KMS-11 (cell line): Measurements from ENCODE around the gene NUPR2.
A peak's percentile ranks its signal among the peaks of the same experiment; 100 is the strongest.
"Not testable (repeated sequence)": the region's sequence is repeated elsewhere in the genome, so short reads cannot be mapped to it uniquely, and the experiment has no call there.

Source experiments
- H2AFZ ChIP-seq: fragments of 200-600 bp; sonication (generic); 2 replicates; pipeline ENCODE4 v1.6.1; 2016; ENCODE audit warnings: antibody characterized with exemption, mixed run types, low read depth
- H3K27ac ChIP-seq: fragments of 200-600 bp; sonication (generic); 2 replicates; pipeline ENCODE4 v1.6.1; 2016; ENCODE audit warnings: mild to moderate bottlenecking, mixed run types
- H3K27me3 ChIP-seq: fragments of 200-600 bp; sonication (generic); 2 replicates; pipeline ENCODE4 v1.6.1; 2017; ENCODE audit warnings: mild to moderate bottlenecking, low read depth, mixed run types, moderate library complexity; ENCODE audit not compliant: insufficient read depth
- H3K36me3 ChIP-seq: fragments of 200-600 bp; sonication (generic); 2 replicates; pipeline ENCODE4 v1.6.1; 2017; ENCODE audit warnings: mild to moderate bottlenecking, mixed run types; ENCODE audit not compliant: insufficient read depth
- H3K4me1 ChIP-seq: fragments of 200-600 bp; sonication (generic); 2 replicates; pipeline ENCODE4 v1.6.1; 2016; ENCODE audit warnings: mild to moderate bottlenecking, low read depth, mixed run types; ENCODE audit not compliant: poor library complexity, severe bottlenecking
- H3K4me2 ChIP-seq: fragments of 200-600 bp; sonication (generic); 2 replicates; pipeline ENCODE4 v1.7.0; 2016; ENCODE audit warnings: mild to moderate bottlenecking, mixed run types
- H3K4me3 ChIP-seq: fragments of 200-600 bp; sonication (generic); IDR thresholded peaks from 2 replicates; pipeline ENCODE4 v1.6.1; 2017; ENCODE audit warnings: low read depth, low read length, mixed read lengths; ENCODE audit not compliant: insufficient read depth
- H3K79me2 ChIP-seq: fragments of 200-600 bp; sonication (generic); 2 replicates; pipeline ENCODE4 v1.6.1; 2016; ENCODE audit warnings: low read depth, mixed run types; ENCODE audit not compliant: insufficient read depth
- H3K9ac ChIP-seq: fragments of 200-600 bp; sonication (generic); 2 replicates; pipeline ENCODE4 v1.6.1; 2016; ENCODE audit warnings: mild to moderate bottlenecking, mixed run types
- H4K20me1 ChIP-seq: fragments of 200-600 bp; sonication (generic); 2 replicates; pipeline ENCODE4 v1.6.1; 2016; ENCODE audit warnings: mild to moderate bottlenecking, mixed run types; ENCODE audit not compliant: insufficient read depth
- TF ChIP-seq, protein P1 (sequence below): fragments of 200-600 bp; sonication (generic); conservative IDR thresholded peaks from 2 replicates; pipeline ENCODE4 v1.6.1; 2017; ENCODE audit warnings: low read depth, mild to moderate bottlenecking, antibody characterized with exemption, low read length, moderate library complexity, mixed read lengths

Gene NUPR2, protein sequence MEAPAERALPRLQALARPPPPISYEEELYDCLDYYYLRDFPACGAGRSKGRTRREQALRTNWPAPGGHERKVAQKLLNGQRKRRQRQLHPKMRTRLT

DNA sequence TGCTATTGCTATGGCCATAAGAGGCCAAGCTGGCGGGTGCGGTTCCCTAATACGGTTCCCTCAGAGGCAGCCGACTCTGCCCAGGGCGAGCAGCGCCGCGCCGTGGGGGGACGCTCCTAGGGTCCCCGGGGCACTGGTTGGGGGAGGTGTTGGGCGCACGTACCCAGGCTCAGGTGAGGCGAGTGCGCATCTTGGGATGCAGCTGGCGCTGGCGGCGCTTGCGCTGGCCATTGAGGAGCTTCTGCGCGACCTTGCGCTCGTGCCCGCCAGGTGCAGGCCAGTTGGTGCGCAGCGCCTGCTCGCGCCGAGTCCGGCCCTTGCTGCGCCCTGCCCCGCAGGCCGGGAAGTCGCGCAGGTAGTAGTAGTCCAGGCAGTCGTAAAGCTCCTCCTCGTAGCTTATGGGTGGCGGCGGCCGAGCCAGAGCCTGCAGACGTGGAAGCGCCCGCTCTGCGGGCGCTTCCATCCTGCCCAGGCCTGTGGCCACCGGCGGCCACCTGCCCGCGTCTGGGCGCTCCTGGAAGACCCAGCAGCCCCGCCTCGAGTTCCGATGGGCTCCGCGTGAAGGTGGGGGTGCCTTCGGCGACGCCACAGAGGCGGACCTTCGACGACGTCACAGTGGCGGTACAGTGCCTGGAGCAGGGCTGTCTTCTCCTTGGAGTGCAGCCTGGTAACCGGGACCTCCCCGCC, at the start of gene NUPR2:
NUPR2 (minus strand) TSS at position 566 of the 687 bp plus-strand sequence; CDS start at position 463, 103 bp downstream.
- no peaks in the 10 kb centered on the region for H4K20me1 ChIP-seq
- TF ChIP-seq, protein P1, sequence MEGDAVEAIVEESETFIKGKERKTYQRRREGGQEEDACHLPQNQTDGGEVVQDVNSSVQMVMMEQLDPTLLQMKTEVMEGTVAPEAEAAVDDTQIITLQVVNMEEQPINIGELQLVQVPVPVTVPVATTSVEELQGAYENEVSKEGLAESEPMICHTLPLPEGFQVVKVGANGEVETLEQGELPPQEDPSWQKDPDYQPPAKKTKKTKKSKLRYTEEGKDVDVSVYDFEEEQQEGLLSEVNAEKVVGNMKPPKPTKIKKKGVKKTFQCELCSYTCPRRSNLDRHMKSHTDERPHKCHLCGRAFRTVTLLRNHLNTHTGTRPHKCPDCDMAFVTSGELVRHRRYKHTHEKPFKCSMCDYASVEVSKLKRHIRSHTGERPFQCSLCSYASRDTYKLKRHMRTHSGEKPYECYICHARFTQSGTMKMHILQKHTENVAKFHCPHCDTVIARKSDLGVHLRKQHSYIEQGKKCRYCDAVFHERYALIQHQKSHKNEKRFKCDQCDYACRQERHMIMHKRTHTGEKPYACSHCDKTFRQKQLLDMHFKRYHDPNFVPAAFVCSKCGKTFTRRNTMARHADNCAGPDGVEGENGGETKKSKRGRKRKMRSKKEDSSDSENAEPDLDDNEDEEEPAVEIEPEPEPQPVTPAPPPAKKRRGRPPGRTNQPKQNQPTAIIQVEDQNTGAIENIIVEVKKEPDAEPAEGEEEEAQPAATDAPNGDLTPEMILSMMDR = no peak
- no peak within 1 kb of the TSS for H3K4me2 ChIP-seq
- no peak within 1 kb of the TSS for H3K4me3 ChIP-seq
- H3K9ac ChIP-seq = no peak within 1 kb of the TSS
- no peaks in the 10 kb centered on the region for H3K79me2 ChIP-seq
- H3K4me1 ChIP-seq = no peaks in the 10 kb centered on the region
- H3K36me3 ChIP-seq = no peaks in the 10 kb centered on the region
- H2AFZ ChIP-seq = no peak within 1 kb of the TSS
- no peak within 1 kb of the TSS for H3K27ac ChIP-seq
- no peaks in the 10 kb centered on the region for H3K27me3 ChIP-seq

DNA sequence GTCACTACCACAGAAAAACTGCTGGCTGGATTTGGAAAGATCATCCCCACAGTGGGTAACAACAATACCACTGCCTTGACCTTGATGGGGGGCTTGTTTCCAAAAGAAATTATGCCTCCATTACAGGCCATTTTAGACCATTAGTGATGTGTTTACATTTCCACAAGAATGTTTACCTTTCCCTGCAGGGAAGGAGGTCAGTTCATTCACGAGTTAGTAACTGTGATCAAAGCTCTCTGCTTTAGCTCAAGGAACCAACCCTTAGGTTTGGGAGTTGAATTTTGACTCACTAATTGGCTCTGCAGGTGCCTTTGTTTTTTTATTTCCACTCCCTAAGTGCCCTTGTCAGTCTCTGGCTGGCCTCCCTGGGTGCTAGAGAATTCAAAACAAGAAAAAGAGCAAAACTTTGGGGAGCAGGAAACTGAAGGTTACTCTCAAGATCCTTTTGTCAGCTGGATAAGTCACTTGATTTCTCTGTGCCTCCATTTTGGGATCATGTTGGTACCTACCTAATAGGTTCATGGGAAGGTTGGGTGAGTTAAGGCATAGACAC, 41.1 kb upstream of the NUPR2 start:
- no peak overlapping the region for H3K4me3 ChIP-seq
- H3K27ac ChIP-seq = no peak overlapping the region
- no peaks in the 10 kb centered on the region for H3K4me1 ChIP-seq
- TF ChIP-seq, protein P1 = no peak
- H4K20me1 ChIP-seq = no peaks in the 10 kb centered on the region
- H3K79me2 ChIP-seq = no peaks in the 10 kb centered on the region
- H3K36me3 ChIP-seq = no peaks in the 10 kb centered on the region
- no peak overlapping the region for H3K9ac ChIP-seq
- H3K27me3 ChIP-seq = no peaks in the 10 kb centered on the region
- H3K4me2 ChIP-seq = no peak overlapping the region
- H2AFZ ChIP-seq = no peak overlapping the region

DNA sequence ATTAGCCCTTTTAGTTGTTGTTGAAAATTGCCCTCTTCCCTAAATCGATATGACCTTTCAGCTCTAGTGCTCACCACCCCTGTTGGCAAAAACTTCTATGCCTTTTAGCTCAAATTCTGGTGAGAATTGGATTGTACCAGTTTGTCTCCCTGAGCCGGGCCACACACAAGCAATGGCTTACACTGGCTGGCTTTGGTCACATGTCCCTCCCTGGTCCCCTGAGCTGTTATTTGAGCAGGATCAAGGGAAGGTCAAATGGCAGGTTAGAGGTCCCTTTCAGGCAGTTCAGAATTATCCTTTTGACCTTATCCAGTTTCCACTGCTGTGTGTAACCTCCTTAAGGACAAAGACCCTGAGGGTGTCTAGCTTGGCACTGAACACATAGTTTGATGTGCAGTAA, 14.8 kb upstream of the NUPR2 start:
- not testable (repeated sequence) for H4K20me1 ChIP-seq, H3K36me3 ChIP-seq, H3K79me2 ChIP-seq, H3K9ac ChIP-seq, H3K27me3 ChIP-seq, H3K4me3 ChIP-seq, H3K27ac ChIP-seq, H3K4me2 ChIP-seq, H2AFZ ChIP-seq
- H3K4me1 ChIP-seq = peaks cover 23% of the 10 kb centered on the region

DNA sequence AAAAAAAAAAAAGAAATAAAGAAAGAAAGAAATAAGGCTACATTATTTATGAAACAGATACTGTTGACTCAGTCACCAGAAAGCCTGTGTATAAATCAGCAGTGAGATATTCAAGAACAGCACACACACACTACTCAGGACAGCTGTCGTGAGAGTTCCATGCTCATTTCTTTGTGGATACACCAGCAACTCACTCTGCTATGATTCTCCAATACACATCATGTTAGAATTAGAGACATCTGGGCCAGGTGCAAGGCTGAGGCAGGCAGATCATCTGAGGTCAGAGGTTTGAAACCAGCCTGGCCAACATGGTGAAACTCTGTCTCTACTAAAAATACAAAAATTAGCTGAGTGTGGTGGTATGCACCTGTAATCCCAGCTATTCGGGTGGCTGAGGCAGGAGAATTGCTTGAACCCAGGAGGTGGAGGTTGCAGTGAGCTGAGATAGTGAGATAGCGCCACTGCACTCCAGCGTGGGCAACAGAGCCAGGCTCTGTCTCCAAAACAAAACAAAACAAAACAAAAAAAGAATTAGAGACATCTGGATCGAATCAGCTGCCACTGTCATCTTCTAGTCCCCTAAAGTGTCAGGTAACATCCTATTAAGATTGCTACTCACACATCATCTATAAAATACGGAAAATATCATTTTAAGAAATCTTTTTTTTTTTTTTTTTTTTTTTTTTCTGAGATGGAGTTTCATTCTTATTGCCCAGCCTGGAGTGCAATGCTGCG, 11.2 kb upstream of the NUPR2 start:
- H3K4me2 ChIP-seq = peak overlapping the region; percentile 22; the same call in 1 of the 2 replicates
- H3K4me1 ChIP-seq = peaks cover 26% of the 10 kb centered on the region
- peak overlapping the region; percentile 11; the same call in 1 of the 2 replicates for H3K9ac ChIP-seq
- no peaks in the 10 kb centered on the region for H3K36me3 ChIP-seq
- H3K27ac ChIP-seq = peak overlapping the region; percentile 76
- TF ChIP-seq, protein P1 = no peak
- H3K4me3 ChIP-seq = no peak overlapping the region
- H2AFZ ChIP-seq = no peak overlapping the region; the same call in 1 of the 2 replicates
- H3K27me3 ChIP-seq = no peaks in the 10 kb centered on the region
- H4K20me1 ChIP-seq = no peaks in the 10 kb centered on the region
- H3K79me2 ChIP-seq = no peaks in the 10 kb centered on the region
